LNCaP clone FGC (cell line): ENCODE results near the gene ZYG11B.
"Not testable (repeated sequence)": the region's sequence is repeated elsewhere in the genome, so short reads cannot be mapped to it uniquely, and the experiment has no call there.

Experiments
- DNase-seq: peaks from one replicate; pipeline ENCODE4 v3.0.0-alpha.2; 2011; ENCODE audit warnings: low read depth
- H3K4me3 ChIP-seq: 2 replicates; pipeline ENCODE4 v1.5.1; 2011; ENCODE audit warnings: mild to moderate bottlenecking, low read depth, low read length, control low read depth
- CTCF ChIP-seq: IDR thresholded peaks from 2 replicates; pipeline ENCODE4 v1.5.1; 2012; ENCODE audit warnings: mild to moderate bottlenecking; ENCODE audit not compliant: control insufficient read depth, insufficient read depth; ENCODE audit errors: extremely low read depth

Gene ZYG11B

GRCh38 chr1:52683367-52683940 lies 42.8 kb upstream of the ZYG11B start:
- H3K4me3 ChIP-seq: no peak overlapping the region
- no peak for TF ChIP-seq CTCF
- no peak for DNase-seq

- no peak for TF ChIP-seq CTCF
- H3K4me3 ChIP-seq: no peak overlapping the region
- DNase-seq: no peak
These were observed 41.7 kb upstream of the ZYG11B start for GRCh38 chr1:52684545-52684944.

GRCh38 chr1:52686261-52686751 lies 39.9 kb upstream of the ZYG11B start:
- TF ChIP-seq CTCF: peak; percentile 81
- not testable (repeated sequence) for H3K4me3 ChIP-seq
- peak; percentile 48 for DNase-seq

GRCh38 chr1:52686830-52687229 lies 39.4 kb upstream of the ZYG11B start:
- no peak for DNase-seq
- TF ChIP-seq CTCF: no peak
- no peak overlapping the region for H3K4me3 ChIP-seq

- DNase-seq: no peak
- no peak overlapping the region for H3K4me3 ChIP-seq
- TF ChIP-seq CTCF: no peak
These were observed 34.4 kb upstream of the ZYG11B start for GRCh38 chr1:52691821-52692220.

- no peak for DNase-seq
- no peak for TF ChIP-seq CTCF
- no peak overlapping the region for H3K4me3 ChIP-seq
These were observed 33.6 kb upstream of the ZYG11B start for GRCh38 chr1:52692697-52693096.

GRCh38 chr1:52693351-52693750 lies 32.9 kb upstream of the ZYG11B start:
- not testable (repeated sequence) for DNase-seq, H3K4me3 ChIP-seq
